GM19397 (cell line): ENCODE measurements around the gene LAPTM5.

Experiments
- ATAC-seq: cut with Tn5 transposase; IDR thresholded peaks from one replicate; pipeline ENCODE4 v1.9.1; 2021; ENCODE audit warnings: mild to moderate bottlenecking, moderate library complexity; ENCODE audit not compliant: unreplicated experiment

Gene LAPTM5

GRCh38 chr1:30745156-30745833 lies 12.3 kb downstream of the LAPTM5 start:
- no peak for ATAC-seq

GRCh38 chr1:30744060-30744756 lies 13.4 kb downstream of the LAPTM5 start:
- peak; percentile 41 for ATAC-seq

- no peak for ATAC-seq
Observed at GRCh38 chr1:30743584-30744059, 14.0 kb downstream of the LAPTM5 start.

- ATAC-seq: no peak
Observed at GRCh38 chr1:30742963-30743559, 14.5 kb downstream of the LAPTM5 start.

- ATAC-seq: no peak
Observed at GRCh38 chr1:30742300-30742962, 15.1 kb downstream of the LAPTM5 start.

GRCh38 chr1:30741239-30741894 lies 16.2 kb downstream of the LAPTM5 start:
- ATAC-seq: no peak

GRCh38 chr1:30740251-30741238 lies 17.0 kb downstream of the LAPTM5 start:
- no peak for ATAC-seq

GRCh38 chr1:30739601-30740000 lies 18.0 kb downstream of the LAPTM5 start:
- no peak for ATAC-seq

- ATAC-seq: no peak
Observed at GRCh38 chr1:30738715-30739559, 18.6 kb downstream of the LAPTM5 start.

GRCh38 chr1:30738040-30738714 lies 19.4 kb downstream of the LAPTM5 start:
- no peak for ATAC-seq

- no peak for ATAC-seq
Observed at GRCh38 chr1:30737357-30738039, 20.1 kb downstream of the LAPTM5 start.

- no peak for ATAC-seq
Observed at GRCh38 chr1:30735668-30736498, 21.7 kb downstream of the LAPTM5 start.

GRCh38 chr1:30735124-30735523 lies 22.4 kb downstream of the LAPTM5 start:
- ATAC-seq: no peak

- ATAC-seq: no peak
Observed at GRCh38 chr1:30734580-30734979, 23.0 kb downstream of the LAPTM5 start.

GRCh38 chr1:30734106-30734505 lies 23.5 kb downstream of the LAPTM5 start:
- ATAC-seq: no peak

GRCh38 chr1:30733493-30733892 lies 24.1 kb downstream of the LAPTM5 start:
- ATAC-seq: no peak
